CD4-positive, alpha-beta memory T cell (primary cell): Measurements from ENCODE around the gene SENP5. TPM values are rescaled to one million over a fixed set of nuclear protein-coding genes. Genes with fewer than 3 reads are reported as not detected.
"Not testable (repeated sequence)": the region's sequence is repeated elsewhere in the genome, so short reads cannot be mapped to it uniquely, and the experiment has no call there.

Experiments used
- CTCF ChIA-PET: fragments of 350-600 bp; sonication (Branson Sonifier 250); formaldehyde crosslinking; loops from one replicate; lab custom pipeline; 2021; ENCODE audit warnings: inconsistent platforms; ENCODE audit not compliant: partially characterized antibody; lab: Charles Lee
- POLR2A ChIA-PET: fragments of 350-600 bp; sonication (Branson Sonifier 250); formaldehyde crosslinking; loops from one replicate; lab custom pipeline; 2021; ENCODE audit not compliant: partially characterized antibody; lab: Charles Lee
- DNase-seq, 5 donors: peaks; one replicate each; pipeline versions ENCODE4 v3.0.0 to v3.0.0-alpha.2; 2020 to 2022; ENCODE audit warnings: mixed read lengths in 1 of 5
- H3K27ac ChIP-seq: one replicate; pipeline ENCODE4 v1.7.0; 2013; ENCODE audit warnings: low read depth, low read length
- H3K27me3 ChIP-seq: 2 replicates; pipeline ENCODE4 v1.7.0; 2013; ENCODE audit warnings: mild to moderate bottlenecking, low read length, moderate library complexity; ENCODE audit not compliant: insufficient read depth
- H3K36me3 ChIP-seq: 2 replicates; pipeline ENCODE4 v1.7.0; 2013; ENCODE audit warnings: mild to moderate bottlenecking, low read length, moderate library complexity; ENCODE audit not compliant: insufficient read depth
- H3K4me1 ChIP-seq: 2 replicates; pipeline ENCODE4 v1.7.0; 2013; ENCODE audit warnings: mild to moderate bottlenecking, low read length, moderate library complexity; ENCODE audit not compliant: insufficient read depth
- H3K4me3 ChIP-seq, 2 donors: one replicate each; pipeline ENCODE4 v1.7.0; 2013; ENCODE audit warnings: low read length in 2 of 2, mild to moderate bottlenecking in 1 of 2
- H3K9me3 ChIP-seq, 2 donors: one replicate each; pipeline ENCODE4 v1.7.0; 2013; ENCODE audit warnings: low read length in 2 of 2, control low read depth in 1 of 2; ENCODE audit not compliant: control insufficient read depth in 1 of 2
- H3K27ac Mint-ChIP-seq, 7 donors: one replicate each; pipeline ENCODE4 v1.8.0; 2020 to 2021; ENCODE audit warnings: mixed read lengths in 7 of 7, mild to moderate bottlenecking in 6 of 7, inconsistent platforms in 3 of 7, moderate library complexity in 3 of 7
- H3K27me3 Mint-ChIP-seq, 2 donors: one replicate each; pipeline ENCODE4 v1.8.0; 2020 to 2021; ENCODE audit warnings: mixed read lengths in 2 of 2
- H3K36me3 Mint-ChIP-seq, 2 donors: one replicate each; pipeline ENCODE4 v1.8.0; 2020 to 2021; ENCODE audit warnings: mixed read lengths in 2 of 2, inconsistent platforms in 1 of 2, mild to moderate bottlenecking in 1 of 2
- H3K4me1 Mint-ChIP-seq, 4 donors: one replicate each; pipeline ENCODE4 v1.8.0; 2020 to 2021; ENCODE audit warnings: mixed read lengths in 4 of 4, mild to moderate bottlenecking in 1 of 4
- H3K4me3 Mint-ChIP-seq, 8 donors: one replicate each; pipeline ENCODE4 v1.8.0; 2020 to 2021; ENCODE audit warnings: mixed read lengths in 8 of 8, mild to moderate bottlenecking in 7 of 8, moderate library complexity in 6 of 8, inconsistent platforms in 3 of 8
- H3K9me3 Mint-ChIP-seq, 8 donors: one replicate each; pipeline ENCODE4 v1.8.0; 2020 to 2021; ENCODE audit warnings: mixed read lengths in 8 of 8, mild to moderate bottlenecking in 5 of 8, inconsistent platforms in 3 of 8, moderate library complexity in 1 of 8
- intact Hi-C: fragments of 100-400 bp; cut with micrococcal nuclease; formaldehyde crosslinking; loops from one replicate; pipeline ENCODE4 v1.15.1; 2023
- polyA plus RNA-seq, 2 donors: library from polyadenylated mRNA; unstranded; fragments of 300-500 nt; fragmentation: Illumina TruSeq; gene quantifications; one replicate each; pipeline ENCODE4 v1.2.3, GENCODE V29; 2021
- total RNA-seq, 2 experiments: library from RNA; stranded (reverse); gene quantifications; one replicate each; pipeline ENCODE4 v1.2.3, GENCODE V29; 2021

SENP5 gene
- total and polyA plus RNA-seq, 4 experiments from 2014 or later: 4.9 to 45.5 (median 27.0) TPM

- intact Hi-C loops, H3K4me1 ChIP-seq, H3K9me3 Mint-ChIP-seq, H3K27me3 Mint-ChIP-seq, H3K4me3 Mint-ChIP-seq, H3K27ac ChIP-seq, H3K27ac Mint-ChIP-seq, H3K9me3 ChIP-seq, H3K4me1 Mint-ChIP-seq, H3K4me3 ChIP-seq, H3K27me3 ChIP-seq, H3K36me3 ChIP-seq, DNase-seq, H3K36me3 Mint-ChIP-seq: not testable (repeated sequence)
- ChIA-PET CTCF (interaction anchor here (0.7 to 5.7 kb wide), 2 partner anchors 116 to 132 kb away, joined by 4 to 51 read pairs; no protein-coding TSS in a partner anchor), POLR2A (interaction anchor here (1.1 kb wide), 1 partner anchor 28 kb away, joined by 3 read pairs; the partner anchor contains the start of gene SENP5)
Observed at GRCh38 chr3:196839351-196839750, 28.4 kb upstream of the SENP5 start.

GRCh38 chr3:196842567-196843434, 24.9 kb upstream of the SENP5 start:
- Mint-ChIP-seq H3K27ac (peak overlapping the region in 1 of 7 donors; percentile 12), H3K4me3 (no peak overlapping the region), H3K9me3 (no peaks in the 10 kb centered on the region), H3K36me3 (no peaks in the 10 kb centered on the region), H3K27me3 (peaks cover 0 to 1% of the 10 kb centered on the region in 2 donors), H3K4me1 (no peaks in the 10 kb centered on the region)
- intact Hi-C loops: no loop called here
- no peaks in the 10 kb centered on the region for H3K9me3 ChIP-seq
- no peak for DNase-seq
- no peaks in the 10 kb centered on the region for H3K4me1 ChIP-seq
- no peak overlapping the region for H3K4me3 ChIP-seq
- POLR2A ChIA-PET: no interaction called here
- no peak overlapping the region for H3K27ac ChIP-seq
- H3K27me3 ChIP-seq: no peaks in the 10 kb centered on the region
- CTCF ChIA-PET: interaction anchor here (1.3 kb wide), 1 partner anchor 9 kb away, joined by 3 read pairs; no protein-coding TSS in a partner anchor
- H3K36me3 ChIP-seq: no peaks in the 10 kb centered on the region

DNA sequence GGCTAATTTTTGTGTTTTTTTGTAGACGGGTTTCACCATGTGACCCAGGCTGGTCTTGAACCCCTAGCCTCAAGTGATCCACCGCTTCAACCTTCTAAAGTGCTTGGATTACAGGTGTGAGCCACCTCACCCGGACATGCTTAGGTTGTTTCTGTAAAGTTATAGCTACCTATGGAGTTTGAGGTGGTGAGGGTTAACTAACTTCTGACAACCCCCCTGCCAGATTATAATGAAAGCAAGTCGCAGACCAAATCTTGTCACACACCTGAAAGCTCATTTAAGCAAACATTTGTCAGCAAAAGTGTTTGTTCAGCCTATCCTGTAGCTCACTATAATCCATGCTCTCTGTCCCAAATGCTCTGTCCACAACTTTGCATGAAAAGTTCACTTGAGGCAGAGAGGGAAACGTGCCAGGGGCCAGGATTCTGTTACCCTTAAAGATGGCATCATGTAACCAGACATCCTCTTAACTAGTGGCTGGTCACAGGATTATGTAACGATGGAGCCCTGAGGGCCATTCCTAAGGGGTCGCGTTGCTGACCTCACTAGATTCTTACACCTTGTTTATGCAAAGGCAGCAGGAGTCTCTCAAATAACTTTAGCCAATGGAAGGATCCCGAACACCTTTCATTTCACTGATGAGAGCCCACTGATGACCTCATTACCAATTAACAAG, 24.1 kb upstream of the SENP5 start:
- Mint-ChIP-seq H3K27me3 (peaks cover 0 to 3% of the 10 kb centered on the region in 2 donors), H3K9me3 (no peaks in the 10 kb centered on the region), H3K36me3 (no peaks in the 10 kb centered on the region), H3K4me3 (no peak overlapping the region), H3K4me1 (no peaks in the 10 kb centered on the region), H3K27ac (no peak overlapping the region)
- intact Hi-C loops: no loop called here
- no peaks in the 10 kb centered on the region for H3K27me3 ChIP-seq
- no peaks in the 10 kb centered on the region for H3K4me1 ChIP-seq
- H3K4me3 ChIP-seq: no peak overlapping the region
- POLR2A ChIA-PET: no interaction called here
- CTCF ChIA-PET: interaction anchor here (1.3 kb wide), 1 partner anchor 10 kb away, joined by 3 read pairs; no protein-coding TSS in a partner anchor
- no peak for DNase-seq
- no peaks in the 10 kb centered on the region for H3K36me3 ChIP-seq
- no peak overlapping the region for H3K27ac ChIP-seq
- H3K9me3 ChIP-seq: no peaks in the 10 kb centered on the region

GRCh38 chr3:196844235-196845219, 23.2 kb upstream of the SENP5 start:
- H3K27ac ChIP-seq, DNase-seq, H3K9me3 ChIP-seq, CTCF ChIA-PET, H3K4me3 Mint-ChIP-seq, H3K27ac Mint-ChIP-seq, H3K27me3 Mint-ChIP-seq, H3K9me3 Mint-ChIP-seq, H3K27me3 ChIP-seq, H3K36me3 ChIP-seq, POLR2A ChIA-PET, H3K4me1 ChIP-seq, H3K36me3 Mint-ChIP-seq, H3K4me3 ChIP-seq, H3K4me1 Mint-ChIP-seq, intact Hi-C loops: not testable (repeated sequence)

GRCh38 chr3:196848375-196848774, 19.3 kb upstream of the SENP5 start:
- DNase-seq, CTCF ChIA-PET, H3K36me3 Mint-ChIP-seq, intact Hi-C loops, H3K27ac ChIP-seq, H3K36me3 ChIP-seq, H3K4me1 ChIP-seq, H3K27ac Mint-ChIP-seq, H3K4me1 Mint-ChIP-seq, POLR2A ChIA-PET, H3K4me3 Mint-ChIP-seq, H3K9me3 ChIP-seq, H3K27me3 ChIP-seq, H3K4me3 ChIP-seq, H3K9me3 Mint-ChIP-seq, H3K27me3 Mint-ChIP-seq: not testable (repeated sequence)

DNA sequence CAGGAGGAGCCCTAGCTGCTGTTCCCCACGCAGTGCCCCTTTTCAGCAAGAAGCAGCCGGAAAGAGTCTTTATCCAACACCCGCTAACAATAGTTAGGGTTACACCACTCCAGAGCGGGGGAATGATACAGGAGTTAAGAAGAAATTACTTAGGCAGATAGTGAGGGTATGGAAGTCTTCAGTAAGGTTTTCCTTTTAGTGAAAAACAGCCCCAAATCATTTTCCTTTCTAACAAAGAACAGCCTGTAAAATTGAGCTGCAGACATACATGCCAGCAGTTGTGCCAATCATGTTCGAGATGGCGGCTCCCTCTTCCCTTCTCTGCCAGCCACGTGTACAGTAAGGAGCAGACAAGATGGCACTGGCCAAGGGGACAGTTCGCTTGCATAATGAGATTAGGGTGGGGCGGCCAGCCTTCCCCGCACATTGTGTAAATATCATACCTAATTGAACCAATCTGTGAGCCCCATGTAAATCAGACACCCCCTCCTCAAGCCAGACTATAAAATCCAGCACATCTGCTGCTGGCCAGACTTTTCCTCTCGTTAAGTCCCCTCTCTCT, 18.5 kb upstream of the SENP5 start:
- POLR2A ChIA-PET: no interaction called here
- H3K9me3 ChIP-seq: no peaks in the 10 kb centered on the region
- CTCF ChIA-PET: interaction anchor here (0.7 to 1.5 kb wide), 2 partner anchors 11 to 13 kb away, joined by 3 read pairs; no protein-coding TSS in a partner anchor
- no peak for DNase-seq
- H3K4me1 ChIP-seq: no peaks in the 10 kb centered on the region
- Mint-ChIP-seq H3K36me3 (no peaks in the 10 kb centered on the region), H3K4me1 (no peaks in the 10 kb centered on the region), H3K4me3 (no peak overlapping the region), H3K27me3 (peaks cover 1 to 4% of the 10 kb centered on the region in 2 donors), H3K27ac (no peak overlapping the region), H3K9me3 (no peaks in the 10 kb centered on the region)
- H3K27me3 ChIP-seq: no peaks in the 10 kb centered on the region
- no peaks in the 10 kb centered on the region for H3K36me3 ChIP-seq
- H3K4me3 ChIP-seq: no peak overlapping the region
- intact Hi-C loops: no loop called here
- H3K27ac ChIP-seq: no peak overlapping the region
